T-helper 1 cell treated with Interleukin-12 subunit alpha and Interleukin-12 subunit beta and Interleukin-4 antibody, amounts not matched to agents 30 μg/mL and 1 μg/mL, for 36 hours (primary cell): ENCODE results near the gene ASAP2.

Experiments
- H3K27ac Mint-ChIP-seq: one replicate; pipeline ENCODE4 v1.8.0; 2021; ENCODE audit warnings: mild to moderate bottlenecking, mixed read lengths
- H3K27me3 Mint-ChIP-seq: one replicate; pipeline ENCODE4 v1.8.0; 2021; ENCODE audit warnings: low read depth, mixed read lengths
- H3K36me3 Mint-ChIP-seq: one replicate; pipeline ENCODE4 v1.8.0; 2021; ENCODE audit warnings: low read depth, mixed read lengths
- H3K4me1 Mint-ChIP-seq: one replicate; pipeline ENCODE4 v1.8.0; 2021; ENCODE audit warnings: low read depth, mixed read lengths
- H3K4me3 Mint-ChIP-seq: one replicate; pipeline ENCODE4 v1.8.0; 2021; ENCODE audit warnings: mild to moderate bottlenecking, moderate library complexity, mixed read lengths
- H3K9me3 Mint-ChIP-seq: one replicate; pipeline ENCODE4 v1.8.0; 2021; ENCODE audit warnings: mixed read lengths

Gene ASAP2

DNA sequence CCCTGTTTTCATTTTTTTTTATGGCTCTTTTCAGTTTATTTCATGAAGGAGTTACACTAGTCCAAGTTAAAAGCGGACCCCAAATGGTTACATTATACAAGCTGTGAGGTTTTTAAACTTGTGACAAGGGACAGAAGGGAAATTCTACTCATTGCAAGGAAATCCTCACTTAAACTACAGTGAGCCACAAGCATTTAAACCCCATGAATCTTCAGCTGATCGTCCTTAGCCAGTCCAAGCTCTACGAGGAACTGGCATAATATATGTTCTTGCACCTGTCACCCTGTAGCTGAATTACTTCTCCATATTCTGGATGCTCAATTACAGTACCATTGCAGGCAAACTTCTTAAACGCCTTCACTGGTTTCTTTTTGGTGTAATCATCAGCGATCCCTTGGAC is 64.5 kb downstream of the ASAP2 start:
- Mint-ChIP-seq H3K27ac (no peak overlapping the region), H3K27me3 (peaks cover 16% of the 10 kb centered on the region), H3K4me3 (no peak overlapping the region), H3K4me1 (no peaks in the 10 kb centered on the region), H3K9me3 (no peaks in the 10 kb centered on the region), H3K36me3 (no peaks in the 10 kb centered on the region)

- no peaks in the 10 kb centered on the region for H3K9me3 Mint-ChIP-seq
- H3K36me3 Mint-ChIP-seq = no peaks in the 10 kb centered on the region
- no peaks in the 10 kb centered on the region for H3K4me1 Mint-ChIP-seq
- peaks cover 16% of the 10 kb centered on the region for H3K27me3 Mint-ChIP-seq
- H3K4me3 Mint-ChIP-seq = no peak overlapping the region
- H3K27ac Mint-ChIP-seq = no peak overlapping the region
Measured at GRCh38 chr2:9271691-9272090, 65.1 kb downstream of the ASAP2 start.

- no peak overlapping the region for H3K4me3 Mint-ChIP-seq
- H3K27ac Mint-ChIP-seq = no peak overlapping the region
- no peaks in the 10 kb centered on the region for H3K4me1 Mint-ChIP-seq
- no peaks in the 10 kb centered on the region for H3K9me3 Mint-ChIP-seq
- peaks cover 16% of the 10 kb centered on the region for H3K27me3 Mint-ChIP-seq
- no peaks in the 10 kb centered on the region for H3K36me3 Mint-ChIP-seq
Measured at GRCh38 chr2:9273486-9274130, 67.0 kb downstream of the ASAP2 start.

- peaks cover 16% of the 10 kb centered on the region for H3K27me3 Mint-ChIP-seq
- no peak overlapping the region for H3K4me3 Mint-ChIP-seq
- no peak overlapping the region for H3K27ac Mint-ChIP-seq
- H3K36me3 Mint-ChIP-seq = no peaks in the 10 kb centered on the region
- no peaks in the 10 kb centered on the region for H3K4me1 Mint-ChIP-seq
- H3K9me3 Mint-ChIP-seq = no peaks in the 10 kb centered on the region
Measured at GRCh38 chr2:9274701-9275343, 68.2 kb downstream of the ASAP2 start.

DNA sequence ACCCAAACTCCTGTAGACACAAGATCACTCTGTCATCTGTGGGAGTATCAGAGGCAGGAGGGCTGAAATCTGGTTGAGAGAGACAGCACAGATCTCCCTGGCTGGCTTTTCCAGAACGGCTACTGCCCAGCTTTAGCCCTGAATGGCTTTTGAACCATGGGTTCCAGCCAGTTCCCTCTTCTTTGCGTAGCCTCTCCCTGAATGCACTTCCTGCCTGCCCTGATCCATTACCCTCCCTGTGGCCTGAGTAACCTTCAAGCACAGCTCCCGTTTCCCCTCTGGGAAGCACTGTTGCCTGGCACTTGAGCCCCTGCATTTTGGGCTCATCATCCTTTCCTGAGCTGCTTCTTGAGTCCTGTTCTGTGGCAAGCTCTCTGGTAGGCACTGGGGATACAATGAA is 68.8 kb downstream of the ASAP2 start:
- no peak overlapping the region for H3K4me3 Mint-ChIP-seq
- peaks cover 16% of the 10 kb centered on the region for H3K27me3 Mint-ChIP-seq
- H3K4me1 Mint-ChIP-seq = no peaks in the 10 kb centered on the region
- H3K27ac Mint-ChIP-seq = no peak overlapping the region
- no peaks in the 10 kb centered on the region for H3K9me3 Mint-ChIP-seq
- H3K36me3 Mint-ChIP-seq = no peaks in the 10 kb centered on the region

DNA sequence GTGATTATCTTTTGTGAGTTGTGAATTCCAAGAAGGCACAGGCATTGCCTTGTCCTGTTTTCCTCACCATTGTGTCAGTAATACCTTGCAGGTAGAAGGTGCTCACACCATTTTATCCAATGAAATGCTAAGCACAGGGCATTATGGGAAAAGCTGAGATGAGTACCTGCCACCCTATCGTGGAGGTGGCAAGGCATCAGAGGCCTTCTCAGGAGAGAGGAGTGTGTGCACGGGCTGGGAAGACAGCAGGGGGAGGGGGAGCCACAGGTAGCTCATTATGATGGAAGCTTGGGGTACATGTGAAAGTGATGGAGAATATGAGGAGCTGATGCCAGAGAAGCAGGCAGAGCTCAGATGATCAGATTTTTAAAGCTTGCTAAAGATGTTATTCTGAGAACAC is 69.5 kb downstream of the ASAP2 start:
- Mint-ChIP-seq H3K27ac (no peak overlapping the region), H3K36me3 (no peaks in the 10 kb centered on the region), H3K9me3 (no peaks in the 10 kb centered on the region), H3K4me1 (no peaks in the 10 kb centered on the region), H3K27me3 (peaks cover 16% of the 10 kb centered on the region), H3K4me3 (no peak overlapping the region)

DNA sequence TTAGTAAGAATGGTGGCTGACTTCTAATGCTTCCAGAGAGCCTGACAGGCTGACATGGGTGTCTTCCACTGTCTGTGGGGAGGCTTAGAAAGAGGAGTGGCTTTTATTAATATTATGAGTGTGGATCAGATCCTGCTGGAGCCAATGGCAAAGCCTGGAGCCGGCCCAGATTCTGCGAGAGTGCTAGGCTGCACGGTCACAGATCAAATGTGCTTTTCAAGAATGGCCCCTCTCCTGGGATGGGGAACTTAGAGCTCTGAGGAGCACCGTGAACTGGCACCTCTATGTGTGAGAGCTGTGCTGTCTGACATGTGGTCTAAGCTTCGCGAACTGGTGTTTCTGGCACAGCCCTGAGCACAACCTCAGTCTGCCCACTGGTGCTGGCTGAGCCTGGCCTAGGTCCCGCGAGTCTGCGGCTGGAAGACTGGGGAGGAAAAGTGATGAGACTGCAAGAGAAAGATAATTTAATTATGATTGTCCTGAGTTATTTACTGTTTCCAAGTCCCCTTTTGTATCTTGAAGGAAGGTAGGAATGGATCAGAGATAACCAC is 70.4 kb downstream of the ASAP2 start:
- Mint-ChIP-seq H3K4me3 (no peak overlapping the region), H3K9me3 (no peaks in the 10 kb centered on the region), H3K27me3 (peaks cover 16% of the 10 kb centered on the region), H3K36me3 (no peaks in the 10 kb centered on the region), H3K27ac (no peak overlapping the region), H3K4me1 (no peaks in the 10 kb centered on the region)

DNA sequence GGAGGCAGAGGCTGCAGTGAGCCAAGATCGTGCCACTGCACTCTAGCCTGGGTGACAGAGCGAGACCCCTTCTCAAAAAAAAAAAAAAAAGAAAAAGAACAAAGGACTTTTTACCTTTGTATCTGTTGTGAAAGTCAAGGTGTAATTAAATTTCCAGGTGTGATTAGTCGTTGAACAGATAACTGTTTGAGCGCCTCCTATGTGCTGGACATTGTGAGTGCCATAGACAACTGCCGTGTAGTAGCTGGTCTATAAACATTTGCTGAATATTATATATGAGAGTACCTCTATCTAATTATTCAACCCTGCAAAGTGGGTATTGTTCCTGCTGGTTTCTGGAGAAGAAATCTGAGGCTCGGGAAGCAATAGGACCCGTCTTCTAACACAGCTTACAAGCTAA is 71.8 kb downstream of the ASAP2 start:
- Mint-ChIP-seq H3K9me3 (no peaks in the 10 kb centered on the region), H3K4me1 (no peaks in the 10 kb centered on the region), H3K4me3 (no peak overlapping the region), H3K36me3 (no peaks in the 10 kb centered on the region), H3K27ac (no peak overlapping the region), H3K27me3 (peaks cover 4% of the 10 kb centered on the region)

DNA sequence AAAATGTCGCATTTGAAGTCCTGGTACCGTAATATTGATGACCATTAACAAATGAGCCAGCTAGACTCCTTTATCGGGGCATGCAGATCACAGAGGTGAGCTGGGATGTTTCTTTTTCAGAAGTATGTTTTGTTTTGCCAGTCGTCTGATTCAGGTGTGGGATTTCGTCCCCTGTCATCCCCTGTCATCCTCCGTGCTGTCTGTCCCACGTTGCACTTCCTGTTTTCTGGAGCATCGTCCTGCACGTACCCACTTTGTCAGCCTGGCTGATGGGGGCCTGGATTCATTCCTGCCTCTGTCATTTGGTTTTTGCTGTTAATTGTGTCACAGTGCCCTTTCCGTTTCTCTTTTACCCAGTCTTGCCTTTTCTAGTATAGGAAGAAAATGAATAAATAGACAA is 72.8 kb downstream of the ASAP2 start:
- peaks cover 9% of the 10 kb centered on the region for H3K27me3 Mint-ChIP-seq
- H3K27ac Mint-ChIP-seq = no peak overlapping the region
- no peaks in the 10 kb centered on the region for H3K36me3 Mint-ChIP-seq
- H3K4me1 Mint-ChIP-seq = no peaks in the 10 kb centered on the region
- no peaks in the 10 kb centered on the region for H3K9me3 Mint-ChIP-seq
- no peak overlapping the region for H3K4me3 Mint-ChIP-seq

- Mint-ChIP-seq H3K4me1 (no peaks in the 10 kb centered on the region), H3K36me3 (no peaks in the 10 kb centered on the region), H3K27me3 (peaks cover 8% of the 10 kb centered on the region), H3K27ac (no peak overlapping the region), H3K9me3 (no peaks in the 10 kb centered on the region), H3K4me3 (no peak overlapping the region)
Measured at GRCh38 chr2:9280224-9280623, 73.6 kb downstream of the ASAP2 start.

GRCh38 chr2:9281145-9281544 is 74.5 kb downstream of the ASAP2 start:
- H3K36me3 Mint-ChIP-seq = no peaks in the 10 kb centered on the region
- H3K4me3 Mint-ChIP-seq = no peak overlapping the region
- H3K9me3 Mint-ChIP-seq = no peaks in the 10 kb centered on the region
- H3K27me3 Mint-ChIP-seq = peaks cover 8% of the 10 kb centered on the region
- H3K4me1 Mint-ChIP-seq = no peaks in the 10 kb centered on the region
- H3K27ac Mint-ChIP-seq = no peak overlapping the region

- Mint-ChIP-seq H3K9me3 (no peaks in the 10 kb centered on the region), H3K27me3 (peaks cover 8% of the 10 kb centered on the region), H3K4me3 (no peak overlapping the region)
Measured at GRCh38 chr2:9282128-9283112, 75.8 kb downstream of the ASAP2 start.

DNA sequence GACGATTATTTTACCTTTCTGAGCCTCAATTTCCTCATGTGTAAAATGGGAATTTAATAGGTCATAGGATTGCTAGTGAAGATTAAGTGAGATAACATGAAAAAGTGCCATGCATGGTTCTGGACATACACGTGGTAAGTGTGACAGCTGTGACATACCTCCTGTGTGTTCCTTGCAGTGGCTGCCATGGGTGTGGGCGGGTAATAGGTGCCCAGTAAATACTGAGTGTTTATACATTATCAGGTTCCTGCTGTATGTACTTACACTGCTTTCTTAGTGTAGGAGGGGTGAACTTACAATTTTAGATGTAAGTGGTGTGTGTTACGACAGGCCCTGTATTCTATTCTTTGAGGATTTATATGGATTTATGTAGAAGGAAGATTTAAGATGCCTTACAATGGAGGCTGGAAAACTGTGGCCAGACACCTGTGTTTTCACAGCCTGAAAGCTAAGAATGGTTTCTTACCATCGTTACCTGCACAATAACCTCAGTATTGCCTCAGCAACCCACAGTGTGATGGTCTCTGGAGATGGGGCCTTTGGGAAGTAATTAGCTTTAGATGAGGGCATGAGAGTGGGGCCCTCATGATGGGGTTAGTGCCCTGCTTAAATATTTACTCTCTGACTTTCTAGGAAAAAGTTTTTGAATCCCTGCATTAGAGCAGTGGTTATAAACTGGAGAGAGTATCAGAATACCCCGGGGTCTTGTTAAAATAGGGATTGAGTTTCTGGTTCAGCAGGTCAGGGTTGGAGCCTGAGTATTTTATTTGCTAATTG is 78.1 kb downstream of the ASAP2 start:
- no peak overlapping the region for H3K27ac Mint-ChIP-seq
- H3K27me3 Mint-ChIP-seq = peaks cover 8% of the 10 kb centered on the region
- H3K4me1 Mint-ChIP-seq = no peaks in the 10 kb centered on the region
- no peaks in the 10 kb centered on the region for H3K36me3 Mint-ChIP-seq
- H3K4me3 Mint-ChIP-seq = no peak overlapping the region
- no peaks in the 10 kb centered on the region for H3K9me3 Mint-ChIP-seq

More at GRCh38 chr2:9282128-9283112, 75.8 kb downstream of the ASAP2 start:
- Mint-ChIP-seq H3K36me3 (no peaks in the 10 kb centered on the region), H3K27ac (no peak overlapping the region), H3K4me1 (no peaks in the 10 kb centered on the region)

DNA sequence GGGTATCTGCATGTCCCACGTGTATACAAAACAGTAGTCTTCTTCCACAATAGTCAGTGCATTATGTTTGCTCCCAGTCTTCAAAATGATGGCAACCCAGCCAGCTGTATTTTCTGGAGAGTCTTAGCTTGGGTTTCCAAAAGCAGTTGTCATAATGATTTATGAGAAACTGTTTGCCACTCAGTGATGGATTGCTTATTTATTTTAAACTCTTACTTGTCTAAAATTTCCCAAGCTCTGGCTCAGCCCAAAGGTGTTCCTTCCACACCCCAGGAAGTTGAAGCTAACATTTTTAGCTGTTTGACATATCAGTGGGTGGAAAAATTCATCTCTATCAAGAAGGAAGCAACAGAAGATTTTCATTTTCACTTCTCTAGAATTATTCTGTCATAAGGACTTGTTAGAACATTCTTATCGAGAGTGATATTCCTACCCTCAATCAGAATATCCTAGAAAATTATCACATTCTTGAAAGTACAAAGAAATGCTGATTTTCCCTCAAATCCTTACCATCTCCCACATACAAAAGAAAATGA is 78.8 kb downstream of the ASAP2 start:
- Mint-ChIP-seq H3K27ac (no peak overlapping the region), H3K4me1 (no peaks in the 10 kb centered on the region), H3K36me3 (no peaks in the 10 kb centered on the region), H3K9me3 (no peaks in the 10 kb centered on the region), H3K4me3 (no peak overlapping the region), H3K27me3 (peaks cover 8% of the 10 kb centered on the region)
